ENCODE data around the gene GDPD2.
A peak's percentile ranks its signal among the peaks of the same experiment; 100 is the strongest.

The GDPD2 gene

DNA sequence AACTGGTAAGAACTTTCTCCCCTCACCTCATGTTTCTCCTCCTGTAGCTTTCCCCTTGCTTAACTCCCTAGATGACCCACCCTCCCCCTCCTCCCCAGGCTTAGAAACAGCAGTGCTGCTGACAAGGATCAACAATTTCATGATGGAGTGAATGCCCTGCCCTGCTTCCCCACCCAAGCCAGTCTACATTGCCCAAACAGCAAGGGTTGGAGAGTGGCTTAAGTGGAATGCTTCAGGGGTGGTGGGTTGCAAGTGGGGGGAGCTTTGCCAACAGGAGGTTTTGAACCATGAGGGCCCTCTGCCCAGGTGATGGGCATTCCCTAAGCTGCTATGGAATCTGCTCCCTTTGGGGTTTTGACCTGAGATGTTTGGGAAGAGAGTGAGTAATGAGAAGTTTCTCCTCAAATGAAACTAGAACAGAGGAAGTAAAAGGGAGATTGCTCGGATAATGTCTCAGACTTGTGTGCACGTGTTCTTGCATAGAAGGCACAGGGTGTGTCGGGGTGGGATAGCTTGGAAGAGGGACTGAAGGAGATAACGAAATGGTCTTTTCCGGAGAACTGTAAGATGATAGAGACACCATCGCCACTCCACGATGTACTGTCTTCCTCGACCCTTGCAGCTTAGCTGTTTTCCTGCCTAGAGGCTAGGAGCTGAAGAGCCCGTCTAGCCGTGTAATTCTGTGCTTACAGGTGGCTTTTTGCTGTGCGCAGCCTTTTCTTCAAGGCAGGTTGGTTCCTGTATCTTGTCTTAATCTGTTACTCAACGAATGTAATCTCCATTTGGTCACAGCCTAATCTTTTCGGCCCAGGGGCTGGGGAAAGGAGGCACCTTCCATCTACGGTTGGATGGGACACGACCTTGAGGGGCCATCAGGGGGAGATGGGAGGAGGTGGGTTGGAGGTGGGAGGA lies 10.1 kb downstream of the GDPD2 start:
- DNase-seq (ENCODE audit: low spot score): no peak
- TF ChIP-seq, protein P1, sequence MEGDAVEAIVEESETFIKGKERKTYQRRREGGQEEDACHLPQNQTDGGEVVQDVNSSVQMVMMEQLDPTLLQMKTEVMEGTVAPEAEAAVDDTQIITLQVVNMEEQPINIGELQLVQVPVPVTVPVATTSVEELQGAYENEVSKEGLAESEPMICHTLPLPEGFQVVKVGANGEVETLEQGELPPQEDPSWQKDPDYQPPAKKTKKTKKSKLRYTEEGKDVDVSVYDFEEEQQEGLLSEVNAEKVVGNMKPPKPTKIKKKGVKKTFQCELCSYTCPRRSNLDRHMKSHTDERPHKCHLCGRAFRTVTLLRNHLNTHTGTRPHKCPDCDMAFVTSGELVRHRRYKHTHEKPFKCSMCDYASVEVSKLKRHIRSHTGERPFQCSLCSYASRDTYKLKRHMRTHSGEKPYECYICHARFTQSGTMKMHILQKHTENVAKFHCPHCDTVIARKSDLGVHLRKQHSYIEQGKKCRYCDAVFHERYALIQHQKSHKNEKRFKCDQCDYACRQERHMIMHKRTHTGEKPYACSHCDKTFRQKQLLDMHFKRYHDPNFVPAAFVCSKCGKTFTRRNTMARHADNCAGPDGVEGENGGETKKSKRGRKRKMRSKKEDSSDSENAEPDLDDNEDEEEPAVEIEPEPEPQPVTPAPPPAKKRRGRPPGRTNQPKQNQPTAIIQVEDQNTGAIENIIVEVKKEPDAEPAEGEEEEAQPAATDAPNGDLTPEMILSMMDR (IDR thresholded peaks at IDR 0.05; ENCODE audit: extremely low read depth, missing control alignments): no peak

GRCh38 chrX:70433848-70434351 lies 10.8 kb downstream of the GDPD2 start:
- peak; percentile 78 for DNase-seq (ENCODE audit: low spot score)

GRCh38 chrX:70434352-70434866 lies 11.3 kb downstream of the GDPD2 start:
- DNase-seq (ENCODE audit: low spot score): peak; percentile 87
- TF ChIP-seq, protein P1 (IDR thresholded peaks at IDR 0.05; ENCODE audit: extremely low read depth, missing control alignments): no peak

More at GRCh38 chrX:70433848-70434351, 10.8 kb downstream of the GDPD2 start:
- TF ChIP-seq, protein P1 (IDR thresholded peaks at IDR 0.05; ENCODE audit: extremely low read depth, missing control alignments): peak; percentile 55

DNA sequence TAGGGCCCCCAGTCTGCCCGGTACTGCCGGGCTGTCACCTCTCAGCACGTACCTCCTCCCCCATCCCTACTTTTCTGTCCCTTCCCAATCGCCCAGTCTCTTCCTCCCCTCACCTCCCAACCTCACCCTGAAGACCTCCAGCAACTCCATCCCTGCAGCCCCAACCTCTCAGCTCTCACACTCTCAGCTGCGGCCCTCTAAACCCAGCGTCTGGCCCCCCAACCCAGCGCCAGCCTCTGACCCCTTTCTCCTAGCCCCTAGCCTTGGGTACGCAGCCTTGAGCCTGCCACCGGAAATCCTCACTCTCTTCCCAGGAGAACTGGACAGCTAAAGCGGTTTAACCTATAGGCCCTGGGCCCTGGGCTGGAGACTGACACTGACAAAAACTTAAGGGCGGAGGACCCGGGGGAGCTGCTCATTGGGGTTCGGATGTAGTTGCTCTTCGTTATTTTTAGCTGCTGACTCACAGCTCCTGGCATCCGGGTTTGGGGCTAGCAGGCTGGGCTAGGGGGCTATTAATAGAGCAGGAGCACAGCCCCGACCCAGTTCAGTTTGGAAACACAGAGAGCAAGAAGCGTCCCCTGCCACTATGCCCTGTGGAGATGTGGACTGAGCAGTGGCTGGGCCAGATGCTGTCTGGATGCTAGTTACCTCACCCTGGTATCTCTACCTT lies 11.9 kb downstream of the GDPD2 start:
- TF ChIP-seq, protein P1 (IDR thresholded peaks at IDR 0.05; ENCODE audit: extremely low read depth, missing control alignments): no peak
- DNase-seq (ENCODE audit: low spot score): no peak

DNA sequence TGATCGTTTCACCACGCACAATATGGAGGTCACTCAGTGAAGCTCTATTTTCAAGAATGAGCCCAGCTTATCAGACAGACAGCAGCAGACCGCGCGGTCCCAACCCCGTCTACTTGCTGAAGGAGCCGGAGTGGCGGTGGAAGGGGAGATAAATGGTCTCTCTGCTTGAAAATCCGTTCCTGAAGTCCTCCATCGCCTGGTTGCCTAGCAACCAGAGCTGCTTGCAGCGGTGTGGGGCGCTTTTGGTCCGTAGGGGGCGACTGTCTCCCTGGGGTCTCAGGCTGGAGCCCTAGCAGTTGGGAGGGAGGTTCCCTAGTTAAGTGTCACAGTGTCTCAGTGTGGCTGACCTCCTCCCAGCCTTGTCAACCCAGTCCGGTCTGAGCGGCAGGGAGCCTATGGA lies 13.2 kb downstream of the GDPD2 start:
- TF ChIP-seq, protein P1 (IDR thresholded peaks at IDR 0.05; ENCODE audit: extremely low read depth, missing control alignments): no peak
- DNase-seq (ENCODE audit: low spot score): no peak

GRCh38 chrX:70437011-70437410 lies 13.9 kb downstream of the GDPD2 start:
- TF ChIP-seq, protein P1 (IDR thresholded peaks at IDR 0.05; ENCODE audit: extremely low read depth, missing control alignments): no peak

More at GRCh38 chrX:70437011-70437410, 13.9 kb downstream of the GDPD2 start:
- no peak for DNase-seq (ENCODE audit: low spot score)
